ENCODE results near the gene HDAC9.

GRCh38 chr7:19015098-19015497 is 519.5 kb downstream of the HDAC9 start:
- TF ChIP-seq, protein P1, sequence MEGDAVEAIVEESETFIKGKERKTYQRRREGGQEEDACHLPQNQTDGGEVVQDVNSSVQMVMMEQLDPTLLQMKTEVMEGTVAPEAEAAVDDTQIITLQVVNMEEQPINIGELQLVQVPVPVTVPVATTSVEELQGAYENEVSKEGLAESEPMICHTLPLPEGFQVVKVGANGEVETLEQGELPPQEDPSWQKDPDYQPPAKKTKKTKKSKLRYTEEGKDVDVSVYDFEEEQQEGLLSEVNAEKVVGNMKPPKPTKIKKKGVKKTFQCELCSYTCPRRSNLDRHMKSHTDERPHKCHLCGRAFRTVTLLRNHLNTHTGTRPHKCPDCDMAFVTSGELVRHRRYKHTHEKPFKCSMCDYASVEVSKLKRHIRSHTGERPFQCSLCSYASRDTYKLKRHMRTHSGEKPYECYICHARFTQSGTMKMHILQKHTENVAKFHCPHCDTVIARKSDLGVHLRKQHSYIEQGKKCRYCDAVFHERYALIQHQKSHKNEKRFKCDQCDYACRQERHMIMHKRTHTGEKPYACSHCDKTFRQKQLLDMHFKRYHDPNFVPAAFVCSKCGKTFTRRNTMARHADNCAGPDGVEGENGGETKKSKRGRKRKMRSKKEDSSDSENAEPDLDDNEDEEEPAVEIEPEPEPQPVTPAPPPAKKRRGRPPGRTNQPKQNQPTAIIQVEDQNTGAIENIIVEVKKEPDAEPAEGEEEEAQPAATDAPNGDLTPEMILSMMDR (IDR thresholded peaks at IDR 0.05) = no peak
- TF ChIP-seq SMC3 (IDR thresholded peaks at IDR 0.05; ENCODE audit: low read depth, low read length) = no peak
- no peak for TF ChIP-seq FOXM1 (IDR thresholded peaks at IDR 0.05; ENCODE audit: low read depth)

All from SK-N-SH (cell line).